ENCODE results near the gene ZNF789. TPM values are rescaled to one million over a fixed set of nuclear protein-coding genes. Genes with fewer than 3 reads are reported as not detected.

The ZNF789 gene
- total RNA-seq, 1 experiment from 2014 or later: 15.1 TPM

DNA sequence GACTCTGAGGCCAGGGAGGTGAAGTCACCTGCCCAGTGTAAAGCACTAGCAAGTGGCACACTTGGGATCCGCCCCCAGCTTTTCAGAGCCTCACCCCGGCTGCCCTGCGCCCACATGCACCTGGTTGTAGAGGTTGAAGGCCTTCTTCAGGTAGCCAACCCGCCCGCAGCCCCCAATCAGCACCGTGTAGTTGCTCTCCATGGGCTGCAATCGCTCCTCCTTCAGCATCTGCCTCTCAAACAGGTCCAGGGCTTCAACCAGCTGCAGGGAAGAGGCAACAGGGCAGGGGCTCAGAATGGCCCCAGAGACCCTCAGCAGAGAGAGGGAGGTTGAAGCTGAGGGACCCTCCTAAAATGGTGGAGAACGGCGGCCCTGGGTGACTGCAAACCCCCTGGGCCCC is 39.5 kb upstream of the ZNF789 start:
- H3K9me3 Mint-ChIP-seq: no peaks in the 10 kb centered on the region
- no peak overlapping the region for H4K8ac ChIP-seq (replicated peaks; ENCODE audit: insufficient read length, low read depth, low read length)
- H3K14ac ChIP-seq (ENCODE audit: insufficient read depth, low read length): no peak overlapping the region
- no peaks in the 10 kb centered on the region for H3K23me2 ChIP-seq (ENCODE audit: insufficient read length, low read depth, low read length, poor library complexity, severe bottlenecking)
- H2BK12ac ChIP-seq (ENCODE audit: insufficient read length, low read depth, low read length): no peak overlapping the region
- H4K20me1 ChIP-seq (ENCODE audit: control insufficient read depth, insufficient read depth, insufficient read length): no peaks in the 10 kb centered on the region
- no peaks in the 10 kb centered on the region for H3K27me3 ChIP-seq (ENCODE audit: insufficient read depth, low read length)
- no CpG with 5 or more reads among the region's 9 CpGs for WGBS (ENCODE audit: extremely low coverage, insufficient read length, low lambda C conversion rate)
- no peak overlapping the region for H3K27ac ChIP-seq (ENCODE audit: insufficient read length, low read depth, low read length)
- no peak overlapping the region for H3K4me3 Mint-ChIP-seq
- no peak overlapping the region for H3K18ac ChIP-seq (ENCODE audit: insufficient read length, low read depth, low read length)
- H3K4me1 Mint-ChIP-seq: peaks cover 0 to 6% of the 10 kb centered on the region in 2 experiments; a peak in 1 of 4 replicates
- H3K23ac ChIP-seq (ENCODE audit: insufficient read length, low read depth, low read length): no peak overlapping the region
- no peak overlapping the region for H2AFZ ChIP-seq (ENCODE audit: low read length)
- H3T11ph ChIP-seq (ENCODE audit: low read length): no peak overlapping the region
- no peak overlapping the region for H2BK5ac ChIP-seq (ENCODE audit: insufficient read length, low read length)
- TF ChIP-seq, protein P1, sequence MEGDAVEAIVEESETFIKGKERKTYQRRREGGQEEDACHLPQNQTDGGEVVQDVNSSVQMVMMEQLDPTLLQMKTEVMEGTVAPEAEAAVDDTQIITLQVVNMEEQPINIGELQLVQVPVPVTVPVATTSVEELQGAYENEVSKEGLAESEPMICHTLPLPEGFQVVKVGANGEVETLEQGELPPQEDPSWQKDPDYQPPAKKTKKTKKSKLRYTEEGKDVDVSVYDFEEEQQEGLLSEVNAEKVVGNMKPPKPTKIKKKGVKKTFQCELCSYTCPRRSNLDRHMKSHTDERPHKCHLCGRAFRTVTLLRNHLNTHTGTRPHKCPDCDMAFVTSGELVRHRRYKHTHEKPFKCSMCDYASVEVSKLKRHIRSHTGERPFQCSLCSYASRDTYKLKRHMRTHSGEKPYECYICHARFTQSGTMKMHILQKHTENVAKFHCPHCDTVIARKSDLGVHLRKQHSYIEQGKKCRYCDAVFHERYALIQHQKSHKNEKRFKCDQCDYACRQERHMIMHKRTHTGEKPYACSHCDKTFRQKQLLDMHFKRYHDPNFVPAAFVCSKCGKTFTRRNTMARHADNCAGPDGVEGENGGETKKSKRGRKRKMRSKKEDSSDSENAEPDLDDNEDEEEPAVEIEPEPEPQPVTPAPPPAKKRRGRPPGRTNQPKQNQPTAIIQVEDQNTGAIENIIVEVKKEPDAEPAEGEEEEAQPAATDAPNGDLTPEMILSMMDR (conservative IDR thresholded peaks at IDR 0.05): no peak
- peaks cover 43 to 57% (median 53%) of the 10 kb centered on the region in 3 experiments for H3K36me3 Mint-ChIP-seq (ENCODE audit: insufficient read depth in 1 of 3, low read depth in 3 of 3)
- H2AK5ac ChIP-seq (ENCODE audit: insufficient read length, low read length): no peak overlapping the region
- H3K9ac ChIP-seq (ENCODE audit: extremely low read depth, insufficient read length, low read length): no peak overlapping the region
- H3K4me1 ChIP-seq (ENCODE audit: insufficient read depth, low read length): no peaks in the 10 kb centered on the region
- no peak overlapping the region for H2BK120ac ChIP-seq (ENCODE audit: low read depth, low read length, poor library complexity, severe bottlenecking)
- H4K91ac ChIP-seq (ENCODE audit: insufficient read length, low read depth, low read length): no peak overlapping the region
- no peak overlapping the region for H3K27ac Mint-ChIP-seq
- no peak overlapping the region for H3K56ac ChIP-seq (ENCODE audit: insufficient read length, low read depth, low read length)
- no peak overlapping the region for H3K4ac ChIP-seq (ENCODE audit: low read depth, low read length)
- no peak overlapping the region for H2BK15ac ChIP-seq (ENCODE audit: low read depth, low read length)
- no peaks in the 10 kb centered on the region for H3K9me3 ChIP-seq (ENCODE audit: control insufficient read depth, low read depth, low read length)
- H3K27me3 Mint-ChIP-seq (ENCODE audit: low read depth): no peaks in the 10 kb centered on the region
- no peak overlapping the region for H4K5ac ChIP-seq (ENCODE audit: insufficient read length, low read depth, low read length)
- peaks cover 7% of the 10 kb centered on the region; the same call in 1 of the 2 replicates for H3K79me2 ChIP-seq (ENCODE audit: insufficient read depth, low read length)
- H2BK20ac ChIP-seq (ENCODE audit: low read depth, low read length, poor library complexity, severe bottlenecking): no peak overlapping the region
- no peak overlapping the region for H3K4me2 ChIP-seq (ENCODE audit: insufficient read depth, insufficient read length, low read length)
- H3K79me1 ChIP-seq (ENCODE audit: insufficient read depth, low read depth, low read length, poor library complexity, severe bottlenecking): no peaks in the 10 kb centered on the region
- DNase-seq: no peak

Data from H9 (cell line).